Muscle layer of duodenum (tissue), 2 donors: ENCODE results near the gene RMDN2.

ENCODE experiments used
- H3K27ac ChIP-seq: one replicate; pipeline ENCODE4 v1.7.0; 2013; ENCODE audit warnings: mild to moderate bottlenecking, low read length
- H3K27me3 ChIP-seq: one replicate; pipeline ENCODE4 v1.7.0; 2013; ENCODE audit warnings: low read depth, mild to moderate bottlenecking, control low read depth, low read length
- H3K36me3 ChIP-seq, 2 donors: one replicate each; pipeline ENCODE4 v1.7.0; 2013; ENCODE audit warnings: low read length in 2 of 2, control low read depth in 1 of 2, mild to moderate bottlenecking in 1 of 2; ENCODE audit not compliant: insufficient read depth in 2 of 2, control insufficient read depth in 1 of 2
- H3K4me1 ChIP-seq, 2 donors: one replicate each; pipeline ENCODE4 v1.7.0; 2013; ENCODE audit warnings: low read length in 2 of 2, mild to moderate bottlenecking in 2 of 2, control low read depth in 1 of 2, moderate library complexity in 1 of 2; ENCODE audit not compliant: insufficient read depth in 2 of 2, control insufficient read depth in 1 of 2
- H3K4me3 ChIP-seq, 2 donors: one replicate each; pipeline ENCODE4 v1.7.0; 2013; ENCODE audit warnings: low read length in 2 of 2, low read depth in 1 of 2, mild to moderate bottlenecking in 1 of 2
- H3K9me3 ChIP-seq, 2 donors: one replicate each; pipeline ENCODE4 v1.7.0; 2013; ENCODE audit warnings: low read length in 2 of 2, control low read depth in 1 of 2, mild to moderate bottlenecking in 1 of 2; ENCODE audit not compliant: control insufficient read depth in 1 of 2
- donor health status: healthy.

The RMDN2 gene

DNA sequence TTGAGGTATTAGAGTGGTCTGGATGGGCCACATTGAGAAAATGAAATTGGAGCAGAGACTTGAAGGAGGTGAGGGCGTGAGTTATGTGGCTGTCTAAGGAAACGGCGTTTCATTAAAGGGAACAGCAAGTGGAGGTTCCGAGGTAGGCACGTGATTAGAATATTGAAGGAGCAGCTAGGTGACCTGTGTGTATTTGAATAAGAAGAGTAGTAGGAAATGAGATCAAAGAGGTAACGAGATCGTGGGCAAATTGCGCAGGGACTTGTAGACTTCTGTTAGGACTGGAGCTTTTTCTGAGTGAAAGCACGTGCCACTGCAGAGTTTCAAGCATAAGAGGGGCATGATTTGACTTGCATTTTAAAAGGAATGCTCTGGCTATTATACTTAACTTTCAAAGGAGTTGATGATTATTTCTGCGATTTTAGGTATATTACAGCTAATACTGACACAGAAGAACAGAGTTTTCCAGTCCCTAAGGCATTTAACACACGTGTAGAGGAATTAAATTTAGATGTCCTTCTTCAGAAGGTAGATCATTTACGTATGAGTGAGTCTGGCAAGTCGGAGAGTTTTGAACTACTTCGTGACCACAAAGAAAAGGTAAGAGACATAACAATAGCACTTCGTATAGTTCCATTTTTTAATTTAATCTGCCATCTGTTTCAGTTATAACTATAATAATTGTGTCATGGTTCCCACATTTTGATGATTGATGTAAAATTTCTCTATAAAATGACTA lies 48.7 kb downstream of the RMDN2 start:
- Histone ChIP-seq H3K27ac (no peak overlapping the region), H3K36me3 (no peaks in the 10 kb centered on the region), H3K4me1 (no peaks in the 10 kb centered on the region), H3K9me3 (no peaks in the 10 kb centered on the region), H3K27me3 (no peaks in the 10 kb centered on the region), H3K4me3 (no peak overlapping the region)

DNA sequence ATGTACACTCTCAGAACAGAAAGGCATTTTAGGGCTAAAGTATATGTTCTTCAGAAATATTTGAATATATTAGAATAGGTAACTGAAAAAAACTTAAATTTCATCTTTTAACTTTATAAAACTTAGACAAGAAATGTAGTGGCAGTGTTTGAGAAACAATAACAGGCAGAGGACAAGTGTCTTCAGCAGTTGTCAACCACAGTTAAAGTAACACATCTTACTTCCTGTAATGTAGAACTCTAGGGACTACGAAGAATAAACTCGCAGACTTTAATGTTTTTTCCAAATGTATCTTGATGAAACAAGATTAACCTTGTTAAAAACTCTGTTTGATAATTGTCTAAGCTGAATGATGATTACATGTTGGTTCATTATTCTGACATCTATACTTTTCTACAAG lies 50.7 kb downstream of the RMDN2 start:
- Histone ChIP-seq H3K9me3 (no peaks in the 10 kb centered on the region), H3K4me1 (no peaks in the 10 kb centered on the region), H3K27me3 (no peaks in the 10 kb centered on the region), H3K4me3 (no peak overlapping the region), H3K36me3 (no peaks in the 10 kb centered on the region), H3K27ac (no peak overlapping the region)

- no peak overlapping the region for H3K27ac ChIP-seq
- H3K4me1 ChIP-seq = no peaks in the 10 kb centered on the region
- no peak overlapping the region for H3K4me3 ChIP-seq
- no peaks in the 10 kb centered on the region for H3K27me3 ChIP-seq
- no peaks in the 10 kb centered on the region for H3K9me3 ChIP-seq
- H3K36me3 ChIP-seq = no peaks in the 10 kb centered on the region
These were observed 51.3 kb downstream of the RMDN2 start for GRCh38 chr2:37976411-37976810.

GRCh38 chr2:37982147-37982582 lies 57.1 kb downstream of the RMDN2 start:
- H3K36me3 ChIP-seq = no peaks in the 10 kb centered on the region
- H3K9me3 ChIP-seq = no peaks in the 10 kb centered on the region
- no peaks in the 10 kb centered on the region for H3K27me3 ChIP-seq
- H3K4me1 ChIP-seq = no peaks in the 10 kb centered on the region
- peak overlapping the region; percentile 37 to 40 for H3K4me3 ChIP-seq
- no peak overlapping the region for H3K27ac ChIP-seq

DNA sequence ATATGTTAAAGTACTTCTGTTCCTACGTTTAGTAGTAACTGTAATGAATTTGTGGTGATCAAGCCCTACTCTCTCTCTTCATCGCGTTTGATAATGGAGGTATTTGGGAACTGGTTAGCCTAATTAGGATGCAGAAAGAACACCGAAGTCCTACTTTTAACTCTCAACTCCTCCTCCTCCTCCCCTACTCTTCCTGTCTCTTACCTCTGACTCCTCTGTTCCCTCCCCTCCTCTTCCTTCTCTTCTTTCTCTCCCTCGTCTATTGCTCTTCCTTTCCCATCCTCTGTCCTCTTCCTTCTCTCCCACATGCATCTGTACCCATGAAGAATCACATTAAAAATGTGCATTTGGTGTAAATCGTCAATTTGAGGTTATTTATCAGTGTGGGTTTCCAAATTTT lies 57.8 kb downstream of the RMDN2 start:
- Histone ChIP-seq H3K4me3 (no peak overlapping the region), H3K27ac (no peak overlapping the region), H3K36me3 (no peaks in the 10 kb centered on the region), H3K9me3 (no peaks in the 10 kb centered on the region), H3K27me3 (no peaks in the 10 kb centered on the region), H3K4me1 (no peaks in the 10 kb centered on the region)

GRCh38 chr2:37983719-37984118 lies 58.6 kb downstream of the RMDN2 start:
- no peaks in the 10 kb centered on the region for H3K27me3 ChIP-seq
- H3K9me3 ChIP-seq = no peaks in the 10 kb centered on the region
- H3K4me1 ChIP-seq = no peaks in the 10 kb centered on the region
- H3K36me3 ChIP-seq = no peaks in the 10 kb centered on the region
- H3K4me3 ChIP-seq = no peak overlapping the region
- no peak overlapping the region for H3K27ac ChIP-seq

GRCh38 chr2:37984176-37984575 lies 59.1 kb downstream of the RMDN2 start:
- Histone ChIP-seq H3K36me3 (no peaks in the 10 kb centered on the region), H3K4me3 (no peak overlapping the region), H3K9me3 (no peaks in the 10 kb centered on the region), H3K4me1 (no peaks in the 10 kb centered on the region), H3K27ac (no peak overlapping the region), H3K27me3 (no peaks in the 10 kb centered on the region)

DNA sequence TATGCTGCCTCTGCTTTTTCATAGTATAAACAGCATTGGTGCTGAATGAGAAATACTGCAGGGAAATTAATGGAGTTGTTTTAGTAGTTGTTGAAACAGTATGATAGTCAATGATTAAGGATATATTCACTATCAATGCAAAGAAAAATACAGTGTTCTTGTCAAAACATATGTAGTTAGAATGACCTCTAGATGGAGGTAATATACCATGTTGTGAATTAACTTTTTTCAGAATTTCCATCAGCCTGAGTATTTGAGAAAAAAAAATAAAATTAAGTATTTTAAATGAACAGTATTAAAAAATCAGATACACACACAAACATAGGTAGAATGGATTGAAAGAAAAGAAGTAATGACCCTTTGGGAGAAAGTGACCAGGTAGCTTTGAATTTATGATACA lies 59.5 kb downstream of the RMDN2 start:
- no peaks in the 10 kb centered on the region for H3K9me3 ChIP-seq
- H3K4me1 ChIP-seq = no peaks in the 10 kb centered on the region
- no peaks in the 10 kb centered on the region for H3K27me3 ChIP-seq
- no peak overlapping the region for H3K4me3 ChIP-seq
- H3K27ac ChIP-seq = no peak overlapping the region
- no peaks in the 10 kb centered on the region for H3K36me3 ChIP-seq

DNA sequence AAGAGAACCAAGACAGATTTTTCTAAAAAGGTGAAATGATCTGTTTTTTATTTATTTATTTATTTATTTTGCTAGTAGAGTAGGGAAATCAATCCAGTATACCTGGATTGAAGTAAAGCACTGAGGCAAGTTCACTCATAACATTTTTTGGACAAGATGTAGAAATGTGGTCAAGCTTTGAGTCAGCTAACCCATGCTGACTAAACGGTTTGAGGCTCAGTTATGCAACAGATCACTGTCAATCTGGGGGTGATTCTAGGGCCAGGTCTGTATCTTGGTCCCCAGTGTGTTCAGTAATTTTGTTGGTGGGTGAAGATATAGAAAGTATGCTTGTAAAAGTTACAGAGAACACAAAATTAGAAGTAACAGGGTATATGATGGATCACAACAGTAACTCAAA lies 60.2 kb downstream of the RMDN2 start:
- Histone ChIP-seq H3K9me3 (no peaks in the 10 kb centered on the region), H3K4me3 (no peak overlapping the region), H3K4me1 (no peaks in the 10 kb centered on the region), H3K27me3 (no peaks in the 10 kb centered on the region), H3K27ac (no peak overlapping the region), H3K36me3 (no peaks in the 10 kb centered on the region)

DNA sequence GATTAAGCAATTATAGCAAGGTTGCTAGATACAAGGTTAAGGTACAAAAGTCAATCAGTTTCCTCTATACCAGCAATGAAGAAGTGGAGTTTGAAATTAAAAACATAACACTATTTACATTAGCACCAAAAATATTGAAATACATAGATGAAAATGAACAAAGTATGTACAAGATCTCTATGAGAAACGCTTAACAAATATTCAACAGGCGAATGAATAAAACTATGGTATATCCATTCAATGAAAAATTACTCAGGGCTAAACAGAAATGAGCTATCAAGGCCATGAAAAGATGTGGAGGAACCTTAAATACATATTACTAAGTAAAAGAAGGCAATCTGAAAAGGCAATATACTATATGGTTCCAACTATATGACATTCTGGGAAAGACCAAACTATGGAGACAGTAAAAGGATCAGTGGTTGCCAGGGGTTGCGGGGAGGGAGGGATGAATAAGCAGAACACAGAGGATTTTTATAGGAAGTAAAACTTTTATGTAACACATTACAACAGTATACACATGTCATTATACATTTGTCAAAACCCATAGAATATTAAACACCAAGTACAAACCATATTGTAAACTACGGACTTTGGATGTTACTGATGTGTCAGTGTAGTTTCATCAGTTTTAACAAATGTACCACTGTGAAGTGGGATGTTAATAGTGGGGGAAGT lies 62.1 kb downstream of the RMDN2 start:
- no peaks in the 10 kb centered on the region for H3K9me3 ChIP-seq
- no peaks in the 10 kb centered on the region for H3K27me3 ChIP-seq
- no peak overlapping the region for H3K4me3 ChIP-seq
- no peaks in the 10 kb centered on the region for H3K4me1 ChIP-seq
- H3K36me3 ChIP-seq = no peaks in the 10 kb centered on the region
- no peak overlapping the region for H3K27ac ChIP-seq

DNA sequence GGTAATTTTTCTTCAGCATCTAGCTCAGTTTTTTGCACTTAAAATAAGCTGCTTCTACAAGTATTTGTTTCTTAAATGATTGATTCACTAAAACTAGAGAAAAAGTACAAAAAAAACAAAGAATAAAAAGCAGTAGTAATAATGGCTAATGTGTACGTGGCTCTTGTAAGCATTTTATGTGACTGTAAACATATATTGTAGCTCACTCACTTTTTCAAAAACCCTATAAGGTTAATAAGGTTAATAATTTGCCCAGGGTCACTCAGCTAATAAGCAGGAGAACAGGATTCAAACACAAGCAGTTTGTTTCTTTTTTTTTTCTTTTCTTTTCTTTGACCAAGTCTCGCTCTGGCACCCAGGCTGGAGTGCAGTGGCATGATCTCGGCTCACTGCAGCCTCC lies 67.5 kb downstream of the RMDN2 start:
- Histone ChIP-seq H3K4me1 (no peaks in the 10 kb centered on the region), H3K36me3 (no peaks in the 10 kb centered on the region), H3K27me3 (no peaks in the 10 kb centered on the region), H3K27ac (no peak overlapping the region), H3K4me3 (no peak overlapping the region), H3K9me3 (no peaks in the 10 kb centered on the region)

DNA sequence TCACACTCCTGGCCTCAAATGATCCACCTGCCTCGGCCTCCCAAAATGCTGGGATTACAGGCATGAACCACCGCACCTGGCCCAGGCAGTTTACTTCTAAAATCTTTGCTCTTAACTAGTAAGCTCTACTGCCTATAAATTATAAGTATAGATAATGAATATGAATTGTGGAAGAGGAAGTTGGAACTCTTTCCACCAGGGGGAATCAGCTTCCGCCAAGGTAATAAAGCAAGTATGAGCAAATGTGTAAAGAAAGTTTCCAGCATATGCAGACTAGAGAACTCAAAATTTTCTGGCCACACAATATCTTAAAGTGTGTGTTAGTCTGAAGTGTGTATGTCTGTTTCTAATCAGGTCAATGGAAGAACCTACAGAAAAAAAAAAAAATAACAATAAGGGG lies 68.1 kb downstream of the RMDN2 start:
- Histone ChIP-seq H3K9me3 (no peaks in the 10 kb centered on the region), H3K4me1 (no peaks in the 10 kb centered on the region)

More for the DNA sequence above, 68.1 kb downstream of the RMDN2 start:
- Histone ChIP-seq H3K27ac (no peak overlapping the region), H3K36me3 (no peaks in the 10 kb centered on the region), H3K27me3 (no peaks in the 10 kb centered on the region), H3K4me3 (no peak overlapping the region)
